SK-N-SH (cell line): ENCODE results near the gene TMEM74B. TPM values are rescaled to one million over a fixed set of nuclear protein-coding genes. Genes with fewer than 3 reads are reported as not detected.

Experiments
- CTCF ChIA-PET: fragments of 300-600, 350-600 bp; formaldehyde crosslinking; extraction: SDS; loops from one replicate; lab custom pipeline; 2021; lab: Yijun Ruan, JAX
- POLR2A ChIA-PET: fragments of 350-600 bp; sonication (Branson Sonifier 250); formaldehyde crosslinking; extraction: SDS; loops from one replicate; lab custom pipeline; 2020; ENCODE audit warnings: antibody characterized with exemption, inconsistent platforms; lab: Yijun Ruan, JAX
- DNase-seq: peaks from one replicate; pipeline ENCODE4 v3.0.0; 2012
- H2AFZ ChIP-seq: fragments of 200-600 bp; sonication (generic); 2 replicates; pipeline ENCODE4 v1.8.1; 2016; ENCODE audit warnings: antibody characterized with exemption, mild to moderate bottlenecking, low read depth
- H3F3A ChIP-seq: fragments of 200-600 bp; sonication (generic); replicated peaks from 2 replicates; pipeline ENCODE3; 2016; ENCODE audit warnings: antibody characterized with exemption, mild to moderate bottlenecking; ENCODE audit not compliant: insufficient read depth
- H3K27ac ChIP-seq, 2 experiments: fragments of 200-500 bp in 1 of 2; fragments of 200-600 bp in 1 of 2; sonication (Bioruptor generic) in 1 of 2; sonication (generic), shearing (Covaris generic) in 1 of 2; 2 replicates each; pipeline versions ENCODE4 v1.5.1 to v1.6.1; 2014 to 2016; ENCODE audit warnings: low read depth in 2 of 2, inconsistent platforms in 1 of 2, low read length in 1 of 2, mild to moderate bottlenecking in 1 of 2, mixed read lengths in 1 of 2
- H3K27me3 ChIP-seq: fragments of 200-600 bp; sonication (generic), shearing (Covaris generic); 2 replicates; pipeline ENCODE4 v1.6.1; 2016; ENCODE audit warnings: mixed run types; ENCODE audit not compliant: insufficient read depth
- H3K36me3 ChIP-seq, 2 experiments: fragments of 200-500 bp in 1 of 2; fragments of 200-600 bp in 1 of 2; sonication (Bioruptor generic) in 1 of 2; sonication (generic) in 1 of 2; replicated peaks in 1 of 2; 2 replicates each; pipeline versions ENCODE3 to v1.5.1; 2014 to 2016; ENCODE audit warnings: low read length in 1 of 2, mild to moderate bottlenecking in 1 of 2; ENCODE audit not compliant: insufficient read depth in 2 of 2, control insufficient read depth in 1 of 2
- H3K4me1 ChIP-seq, 2 experiments: fragments of 200-500 bp in 1 of 2; fragments of 200-600 bp in 1 of 2; sonication (Bioruptor generic) in 1 of 2; sonication (generic), shearing (Covaris generic) in 1 of 2; 2 replicates each; pipeline versions ENCODE4 v1.5.1 to v1.6.1; 2014 to 2016; ENCODE audit warnings: low read depth in 1 of 2, low read length in 1 of 2, mixed run types in 1 of 2; ENCODE audit not compliant: insufficient read depth in 2 of 2, control insufficient read depth in 1 of 2
- H3K4me2 ChIP-seq: fragments of 200-600 bp; sonication (generic), shearing (Covaris generic); 2 replicates; pipeline ENCODE4 v1.6.1; 2017; ENCODE audit warnings: mixed run types
- H3K4me3 ChIP-seq, 2 experiments: fragments of 200-500 bp in 1 of 2; fragments of 200-600 bp in 1 of 2; sonication (Bioruptor generic) in 1 of 2; sonication (generic), shearing (Covaris generic) in 1 of 2; 2 replicates each; pipeline versions ENCODE4 v1.5.1 to v1.8.1; 2014 to 2016; ENCODE audit warnings: low read depth in 2 of 2, inconsistent platforms in 1 of 2, low read length in 1 of 2, mild to moderate bottlenecking in 1 of 2, mixed read lengths in 1 of 2, moderate library complexity in 1 of 2
- H3K79me2 ChIP-seq: fragments of 200-600 bp; sonication (generic); 2 replicates; pipeline ENCODE4 v1.8.1; 2017; ENCODE audit warnings: mild to moderate bottlenecking; ENCODE audit not compliant: insufficient read depth
- H3K9ac ChIP-seq: fragments of 200-600 bp; sonication (generic); 2 replicates; pipeline ENCODE4 v1.6.1; 2017; ENCODE audit warnings: mixed run types
- H3K9me2 ChIP-seq: fragments of 200-600 bp; sonication (generic); 2 replicates; pipeline ENCODE4 v1.6.1; 2017; ENCODE audit warnings: mixed run types
- H3K9me3 ChIP-seq: fragments of 200-600 bp; sonication (generic); 2 replicates; pipeline ENCODE4 v1.6.1; 2017; ENCODE audit warnings: mixed run types, mild to moderate bottlenecking, moderate library complexity
- H4K20me1 ChIP-seq: fragments of 200-600 bp; sonication (generic); 2 replicates; pipeline ENCODE4 v1.6.1; 2017; ENCODE audit warnings: mild to moderate bottlenecking, mixed run types; ENCODE audit not compliant: insufficient read depth
- FOSL2 ChIP-seq: IDR thresholded peaks from 2 replicates; pipeline ENCODE4 v1.4.0; 2012; ENCODE audit warnings: low read depth, mild to moderate bottlenecking, moderate library complexity, borderline replicate concordance
- FOXM1 ChIP-seq: IDR thresholded peaks from 2 replicates; pipeline ENCODE4 v1.4.0; 2012; ENCODE audit warnings: low read depth, mild to moderate bottlenecking
- MEF2A ChIP-seq: IDR thresholded peaks from 2 replicates; pipeline ENCODE4 v1.4.0; 2012; ENCODE audit warnings: low read depth, borderline replicate concordance
- MXI1 ChIP-seq: IDR thresholded peaks from 2 replicates; pipeline ENCODE4 v1.6.1; 2012; ENCODE audit warnings: mild to moderate bottlenecking, low read depth, low read length, improper control_type of control experiment
- POLR2AphosphoS5 ChIP-seq: IDR thresholded peaks from 2 replicates; pipeline ENCODE4 v1.6.1; 2012; ENCODE audit warnings: low read depth, low read length
- RXRA ChIP-seq: IDR thresholded peaks from 2 replicates; pipeline ENCODE4 v1.4.0; 2012; ENCODE audit warnings: low read depth, mild to moderate bottlenecking, borderline replicate concordance
- TAF1 ChIP-seq: IDR thresholded peaks from 2 replicates; pipeline ENCODE4 v1.6.1; 2012; ENCODE audit warnings: low read depth, mild to moderate bottlenecking, low read length, moderate library complexity, borderline replicate concordance
- TCF12 ChIP-seq: IDR thresholded peaks from 2 replicates; pipeline ENCODE4 v1.4.0; 2012
- YY1 ChIP-seq: IDR thresholded peaks from 2 replicates; pipeline ENCODE4 v1.4.0; 2012; ENCODE audit warnings: low read depth, mild to moderate bottlenecking
- WGBS: methylation state at CpG from one replicate; pipeline ENCODE4 v1.1.6; 2017; ENCODE audit warnings: low lambda C conversion rate; 5-methylcytosine and 5-hydroxymethylcytosine counted together
- polyA plus RNA-seq, 3 experiments: library from polyadenylated mRNA; depleted of rRNA; stranded (reverse); fragments of >200 nt; gene quantifications; 2 replicates each; pipeline ENCODE4 v1.2.3, GENCODE V29; 2012
- TF ChIP-seq, protein P1 (sequence below): IDR thresholded peaks from 2 replicates; pipeline ENCODE4; 2012
- TF ChIP-seq, protein P2 (sequence below): fragments of 150-350 bp; IDR thresholded peaks from 2 replicates; pipeline ENCODE4 v1.6.1; 2016; ENCODE audit warnings: mild to moderate bottlenecking, low read depth, low read length
- TF ChIP-seq, protein P3 (sequence below): IDR thresholded peaks from 2 replicates; pipeline ENCODE4 v1.4.0; 2012; ENCODE audit warnings: low read depth, borderline replicate concordance
- TF ChIP-seq, protein P4 (sequence below): IDR thresholded peaks from 2 replicates; pipeline ENCODE4 v1.4.0; 2012; ENCODE audit warnings: low read depth

TMEM74B gene
- polyA plus RNA-seq, 1 of the 3 experiments (the other 2 are of a cell fraction), result 1.8 TPM

DNA sequence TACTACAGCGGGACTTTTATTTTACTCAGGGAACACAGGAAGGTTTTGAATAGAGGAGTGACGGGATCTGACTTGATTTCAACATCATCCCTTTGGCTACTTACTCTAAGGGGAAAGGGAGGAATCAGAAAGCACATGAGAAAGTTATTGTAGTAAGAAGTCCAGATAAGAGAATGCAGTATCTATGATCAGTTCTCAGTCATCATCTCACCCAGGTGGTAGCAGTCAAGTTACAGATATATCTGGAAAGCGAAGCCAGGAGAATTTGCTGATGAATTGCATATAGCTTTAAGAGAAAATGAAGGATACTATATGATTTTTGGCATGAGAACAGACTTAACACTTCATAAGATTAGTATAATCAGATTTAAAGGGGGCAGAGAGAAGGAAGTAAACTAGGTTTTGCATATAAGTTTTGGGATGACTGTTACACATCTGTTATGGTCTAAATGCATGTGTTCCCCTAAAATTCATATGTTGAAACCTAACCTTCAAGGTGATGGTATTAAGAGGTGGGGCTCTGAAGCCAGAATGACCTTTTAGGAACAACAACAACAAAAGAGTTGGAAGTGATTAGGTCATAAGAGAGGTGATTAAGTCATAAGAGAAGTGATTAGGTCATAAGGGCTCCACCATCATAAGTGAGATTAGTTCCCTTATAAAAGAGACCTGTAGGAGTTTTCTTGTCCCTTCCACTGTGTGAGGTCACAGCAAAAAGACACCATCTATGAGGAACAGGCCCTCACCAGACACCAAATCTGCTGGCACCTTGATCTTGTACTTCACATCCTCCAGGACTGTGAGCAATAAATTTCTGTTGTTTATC lies 47.7 kb upstream of the TMEM74B start:
- no peak for TF ChIP-seq POLR2AphosphoS5
- no peak for TF ChIP-seq FOXM1
- TF ChIP-seq YY1, result no peak
- TF ChIP-seq MXI1, result no peak
- TF ChIP-seq, protein P1, sequence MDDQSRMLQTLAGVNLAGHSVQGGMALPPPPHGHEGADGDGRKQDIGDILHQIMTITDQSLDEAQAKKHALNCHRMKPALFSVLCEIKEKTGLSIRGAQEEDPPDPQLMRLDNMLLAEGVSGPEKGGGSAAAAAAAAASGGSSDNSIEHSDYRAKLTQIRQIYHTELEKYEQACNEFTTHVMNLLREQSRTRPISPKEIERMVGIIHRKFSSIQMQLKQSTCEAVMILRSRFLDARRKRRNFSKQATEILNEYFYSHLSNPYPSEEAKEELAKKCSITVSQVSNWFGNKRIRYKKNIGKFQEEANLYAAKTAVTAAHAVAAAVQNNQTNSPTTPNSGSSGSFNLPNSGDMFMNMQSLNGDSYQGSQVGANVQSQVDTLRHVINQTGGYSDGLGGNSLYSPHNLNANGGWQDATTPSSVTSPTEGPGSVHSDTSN, result no peak
- TF ChIP-seq, protein P2, sequence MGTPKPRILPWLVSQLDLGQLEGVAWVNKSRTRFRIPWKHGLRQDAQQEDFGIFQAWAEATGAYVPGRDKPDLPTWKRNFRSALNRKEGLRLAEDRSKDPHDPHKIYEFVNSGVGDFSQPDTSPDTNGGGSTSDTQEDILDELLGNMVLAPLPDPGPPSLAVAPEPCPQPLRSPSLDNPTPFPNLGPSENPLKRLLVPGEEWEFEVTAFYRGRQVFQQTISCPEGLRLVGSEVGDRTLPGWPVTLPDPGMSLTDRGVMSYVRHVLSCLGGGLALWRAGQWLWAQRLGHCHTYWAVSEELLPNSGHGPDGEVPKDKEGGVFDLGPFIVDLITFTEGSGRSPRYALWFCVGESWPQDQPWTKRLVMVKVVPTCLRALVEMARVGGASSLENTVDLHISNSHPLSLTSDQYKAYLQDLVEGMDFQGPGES, result no peak
- TF ChIP-seq, protein P3, sequence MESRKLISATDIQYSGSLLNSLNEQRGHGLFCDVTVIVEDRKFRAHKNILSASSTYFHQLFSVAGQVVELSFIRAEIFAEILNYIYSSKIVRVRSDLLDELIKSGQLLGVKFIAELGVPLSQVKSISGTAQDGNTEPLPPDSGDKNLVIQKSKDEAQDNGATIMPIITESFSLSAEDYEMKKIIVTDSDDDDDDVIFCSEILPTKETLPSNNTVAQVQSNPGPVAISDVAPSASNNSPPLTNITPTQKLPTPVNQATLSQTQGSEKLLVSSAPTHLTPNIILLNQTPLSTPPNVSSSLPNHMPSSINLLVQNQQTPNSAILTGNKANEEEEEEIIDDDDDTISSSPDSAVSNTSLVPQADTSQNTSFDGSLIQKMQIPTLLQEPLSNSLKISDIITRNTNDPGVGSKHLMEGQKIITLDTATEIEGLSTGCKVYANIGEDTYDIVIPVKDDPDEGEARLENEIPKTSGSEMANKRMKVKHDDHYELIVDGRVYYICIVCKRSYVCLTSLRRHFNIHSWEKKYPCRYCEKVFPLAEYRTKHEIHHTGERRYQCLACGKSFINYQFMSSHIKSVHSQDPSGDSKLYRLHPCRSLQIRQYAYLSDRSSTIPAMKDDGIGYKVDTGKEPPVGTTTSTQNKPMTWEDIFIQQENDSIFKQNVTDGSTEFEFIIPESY, result no peak
- no peak for TF ChIP-seq FOSL2
- no peak for TF ChIP-seq TCF12

DNA sequence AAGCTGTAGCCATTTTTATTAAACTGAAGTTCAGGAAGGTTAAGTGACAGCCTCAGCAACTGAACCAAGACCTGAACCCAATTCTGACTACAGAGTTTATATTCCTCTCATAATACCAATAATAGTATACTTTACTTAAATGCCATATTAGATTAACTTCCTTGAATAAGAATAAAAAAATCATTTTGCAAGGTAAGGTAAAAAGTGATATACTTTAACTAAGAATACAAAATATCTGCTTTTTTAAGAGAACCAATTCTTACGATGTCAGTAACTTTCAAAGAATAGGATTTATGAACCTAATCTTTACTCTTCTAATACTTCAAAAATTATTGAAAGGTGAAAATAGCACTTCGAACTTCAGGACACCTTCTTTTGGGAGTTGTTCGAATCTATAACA lies 44.8 kb upstream of the TMEM74B start:
- H3K27me3 ChIP-seq, result no peaks in the 10 kb centered on the region
- POLR2A ChIA-PET, result no interaction called here
- WGBS, result 76% methylated on average over 3 of the region's 3 CpGs

More for the DNA sequence above, 47.7 kb upstream of the TMEM74B start:
- Histone ChIP-seq H3K9me2 (no peaks in the 10 kb centered on the region), H3K4me1 (no peaks in the 10 kb centered on the region; a peak in 1 of 4 replicates), H3K79me2 (no peaks in the 10 kb centered on the region), H3K27me3 (no peaks in the 10 kb centered on the region), H4K20me1 (no peaks in the 10 kb centered on the region), H3F3A (no peaks in the 10 kb centered on the region), H2AFZ (no peak overlapping the region), H3K9me3 (no peaks in the 10 kb centered on the region), H3K4me3 (no peak overlapping the region), H3K4me2 (no peak overlapping the region), H3K36me3 (no peaks in the 10 kb centered on the region), H3K9ac (no peak overlapping the region), H3K27ac (no peak overlapping the region)
- WGBS, result 77% methylated on average over 3 of the region's 3 CpGs
- ChIA-PET POLR2A (no interaction called here), CTCF (no interaction called here)
- DNase-seq, result no peak

More for the DNA sequence above, 44.8 kb upstream of the TMEM74B start:
- no peak overlapping the region for H2AFZ ChIP-seq
- no peaks in the 10 kb centered on the region for H3K79me2 ChIP-seq
- H3K9me3 ChIP-seq, result no peaks in the 10 kb centered on the region
- peaks cover 3% of the 10 kb centered on the region for H3F3A ChIP-seq
- TF ChIP-seq, protein P2, result no peak
- TF ChIP-seq, protein P4, sequence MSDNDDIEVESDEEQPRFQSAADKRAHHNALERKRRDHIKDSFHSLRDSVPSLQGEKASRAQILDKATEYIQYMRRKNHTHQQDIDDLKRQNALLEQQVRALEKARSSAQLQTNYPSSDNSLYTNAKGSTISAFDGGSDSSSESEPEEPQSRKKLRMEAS, result no peak
- TF ChIP-seq MEF2A, result no peak
- TF ChIP-seq FOXM1, result no peak
- TF ChIP-seq TAF1, result no peak
- no peak for TF ChIP-seq YY1
- TF ChIP-seq POLR2AphosphoS5, result no peak
- TF ChIP-seq RXRA, result no peak
- no peak for TF ChIP-seq MXI1
- H3K4me3 ChIP-seq, result no peak overlapping the region
- no peak overlapping the region for H3K27ac ChIP-seq
- no peaks in the 10 kb centered on the region for H3K36me3 ChIP-seq
- no peaks in the 10 kb centered on the region for H3K9me2 ChIP-seq
- CTCF ChIA-PET, result interaction anchor here (1.2 kb wide), 1 partner anchor 44 kb away, joined by 3 read pairs; no protein-coding TSS in a partner anchor
- no peaks in the 10 kb centered on the region for H4K20me1 ChIP-seq
- no peak for DNase-seq
- no peak overlapping the region for H3K4me2 ChIP-seq
- peaks cover 0 to 3% of the 10 kb centered on the region in 2 experiments; a peak in 2 of 4 replicates for H3K4me1 ChIP-seq
- no peak overlapping the region for H3K9ac ChIP-seq
